ENCODE data around the gene SELENON. TPM values are rescaled to one million over a fixed set of nuclear protein-coding genes. Genes with fewer than 3 reads are reported as not detected.

The SELENON gene
- total and polyA plus RNA-seq, 2 of the 13 experiments (the other 11 are each of a cell fraction or from before 2014, with no cell fraction given), result 3.8 to 8.0 TPM

DNA sequence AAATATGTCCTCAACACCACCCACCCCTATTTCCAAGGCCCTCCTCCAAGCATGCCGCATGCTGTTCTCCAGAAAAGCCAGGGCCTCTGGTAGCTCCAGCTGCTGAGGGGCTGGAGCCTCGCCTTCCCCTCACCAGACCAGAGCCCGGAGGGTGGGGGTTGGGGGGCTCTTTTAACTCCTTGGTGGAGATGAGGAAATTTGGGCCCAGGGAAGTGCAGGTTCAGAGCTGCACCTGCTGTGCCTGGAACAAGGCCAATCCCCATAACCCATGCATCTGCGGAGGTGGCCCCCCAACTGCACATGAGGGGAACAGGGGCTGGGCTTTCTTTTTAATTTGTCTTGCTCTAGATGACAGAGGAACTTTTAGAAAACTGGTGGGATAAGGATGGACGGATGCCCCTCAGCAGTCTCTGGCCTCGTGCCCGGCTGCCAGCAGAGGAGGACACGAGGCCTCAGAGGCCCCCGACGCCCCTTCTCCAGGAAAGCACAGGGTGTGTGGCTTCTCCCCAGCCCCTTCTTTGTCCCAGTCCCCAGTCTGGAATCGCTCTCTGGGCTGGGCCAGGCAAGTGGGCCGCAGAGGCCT, 550 bp upstream of the SELENON start (continued):
- TF ChIP-seq SIX1 (CRISPR knock-in tag; IDR thresholded peaks at IDR 0.05; ENCODE audit: borderline replicate concordance) (no peak), NFKB2 (CRISPR knock-in tag; IDR thresholded peaks at IDR 0.05; ENCODE audit: borderline replicate concordance) (0 out of 2 replicates have a peak, but pooled peaks have one; percentile 42), MYC (CRISPR knock-in tag; IDR thresholded peaks at IDR 0.05; ENCODE audit: borderline replicate concordance) (peak; percentile 27; the same call in 1 of the 2 replicates), TARDBP (CRISPR knock-in tag; IDR thresholded peaks at IDR 0.05) (no peak), ZNF431 (CRISPR knock-in tag; IDR thresholded peaks at IDR 0.05; ENCODE audit: borderline replicate concordance, low read depth) (no peak), MAFG (CRISPR knock-in tag; IDR thresholded peaks at IDR 0.05) (no peak), EEA1 (CRISPR knock-in tag; IDR thresholded peaks at IDR 0.05; ENCODE audit: borderline replicate concordance) (no peak), NKX3-1 (CRISPR knock-in tag; IDR thresholded peaks at IDR 0.05) (no peak)

DNA sequence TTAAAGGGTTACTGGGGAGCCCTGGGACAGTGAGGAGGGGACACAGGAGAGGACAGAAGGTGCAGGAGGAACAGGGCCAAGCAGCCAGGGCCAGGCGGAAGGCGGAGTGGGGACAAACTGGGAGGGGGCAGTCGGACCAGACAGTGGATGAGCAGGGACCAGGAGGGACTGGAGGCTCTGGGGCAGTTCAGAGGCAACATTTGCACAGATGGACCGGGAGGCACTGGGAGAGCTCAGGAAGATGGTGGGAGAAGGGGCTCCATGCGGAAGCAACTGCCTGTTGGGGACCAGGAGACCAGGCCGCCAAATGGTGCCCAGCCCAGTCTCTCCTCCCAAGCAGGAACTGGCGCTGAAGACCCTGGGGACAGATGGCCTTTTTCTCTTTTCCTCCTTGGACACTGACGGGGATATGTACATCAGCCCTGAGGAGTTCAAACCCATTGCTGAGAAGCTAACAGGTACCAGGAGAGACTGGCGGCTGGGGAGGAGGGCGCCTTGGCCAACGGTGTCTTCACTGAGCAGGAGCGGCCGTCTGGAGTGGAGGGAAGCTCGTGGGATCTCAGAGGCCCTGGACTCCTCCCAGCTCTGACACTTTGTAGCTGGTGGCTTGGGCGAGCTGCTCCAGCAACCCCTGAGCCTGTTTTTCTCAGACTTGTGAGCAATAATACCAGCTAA, 847 bp downstream of the SELENON start:
- DNase-seq (ENCODE audit: low spot score), result no peak
- H3K27ac ChIP-seq (ENCODE audit: extremely low read length, insufficient read depth, low read length), result no peak overlapping the region
- FAIRE-seq, result no peak
- ChIA-PET POLR2A (interaction anchor here (1.8 kb wide), 1 partner anchor 27 kb away, joined by 4 read pairs; no protein-coding TSS in a partner anchor), CTCF (ENCODE audit: low intra/inter-chr PET ratio, low total read pairs) (no interaction called here)
- H4K20me1 ChIP-seq (ENCODE audit: insufficient read depth, low read length), result no peaks in the 10 kb centered on the region
- peak; percentile 8; the same call in 2 of the 3 replicates for ATAC-seq
- intact Hi-C loops (cut with micrococcal nuclease; ENCODE audit: unreplicated experiment) (no loop called here), in situ Hi-C loops (cut with HindIII; ENCODE audit: extremely low pct_ligation_motif_present, low pct_unique_long_range_greater_than_20kb) (loop anchor here (25.0 kb wide), 1 partner anchor 189 kb away; the partner anchor contains the start of gene MAN1C1)
- H3K79me2 ChIP-seq (ENCODE audit: insufficient read depth, low read length), result no peaks in the 10 kb centered on the region
- peak overlapping the region; percentile 92 for H3K4me2 ChIP-seq (ENCODE audit: low read depth, low read length)
- no peaks in the 10 kb centered on the region for H3K36me3 ChIP-seq (replicated peaks in 1 of 2; ENCODE audit: control insufficient read depth in 1 of 2, insufficient read depth in 2 of 2, low read length in 2 of 2)
- peaks cover 26% of the 10 kb centered on the region for H3K4me1 ChIP-seq (ENCODE audit: insufficient read depth, low read length)
- H3K27me3 ChIP-seq (ENCODE audit: control insufficient read depth in 1 of 2, insufficient read depth in 2 of 2, low read length in 2 of 2), result peaks cover 0 to 6% of the 10 kb centered on the region in 2 experiments; a peak in 1 of 5 replicates
- H3K9me3 ChIP-seq (ENCODE audit: low read length), result no peaks in the 10 kb centered on the region
- peak overlapping the region; percentile 69; the same call in 1 of the 2 replicates for H3K9ac ChIP-seq (ENCODE audit: insufficient read depth, low read depth, low read length)
- TSS peak; percentile 42 for BruUV-seq (replicated peaks)
- H3K4me3 ChIP-seq (replicated peaks in 1 of 3; ENCODE audit: insufficient read depth in 1 of 3, low read depth in 2 of 3, low read length in 3 of 3), result peak overlapping the region; percentile 49 to 76 (median 74)
- 74% methylated on average over 13 of the region's 15 CpGs for WGBS (ENCODE audit: low lambda C conversion rate)
- no peak overlapping the region for H2AFZ ChIP-seq (ENCODE audit: low read length)
- TF ChIP-seq SRY (CRISPR knock-in tag; IDR thresholded peaks at IDR 0.05) (no peak), ZFX (CRISPR knock-in tag; IDR thresholded peaks at IDR 0.05; ENCODE audit: low read depth) (no peak), ISL2 (CRISPR knock-in tag; IDR thresholded peaks at IDR 0.05) (no peak)
- TF ChIP-seq, protein P1, sequence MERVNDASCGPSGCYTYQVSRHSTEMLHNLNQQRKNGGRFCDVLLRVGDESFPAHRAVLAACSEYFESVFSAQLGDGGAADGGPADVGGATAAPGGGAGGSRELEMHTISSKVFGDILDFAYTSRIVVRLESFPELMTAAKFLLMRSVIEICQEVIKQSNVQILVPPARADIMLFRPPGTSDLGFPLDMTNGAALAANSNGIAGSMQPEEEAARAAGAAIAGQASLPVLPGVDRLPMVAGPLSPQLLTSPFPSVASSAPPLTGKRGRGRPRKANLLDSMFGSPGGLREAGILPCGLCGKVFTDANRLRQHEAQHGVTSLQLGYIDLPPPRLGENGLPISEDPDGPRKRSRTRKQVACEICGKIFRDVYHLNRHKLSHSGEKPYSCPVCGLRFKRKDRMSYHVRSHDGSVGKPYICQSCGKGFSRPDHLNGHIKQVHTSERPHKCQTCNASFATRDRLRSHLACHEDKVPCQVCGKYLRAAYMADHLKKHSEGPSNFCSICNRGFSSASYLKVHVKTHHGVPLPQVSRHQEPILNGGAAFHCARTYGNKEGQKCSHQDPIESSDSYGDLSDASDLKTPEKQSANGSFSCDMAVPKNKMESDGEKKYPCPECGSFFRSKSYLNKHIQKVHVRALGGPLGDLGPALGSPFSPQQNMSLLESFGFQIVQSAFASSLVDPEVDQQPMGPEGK (CRISPR knock-in tag; IDR thresholded peaks at IDR 0.05), result 0 out of 2 replicates have a peak, but pooled peaks have one; percentile 15
- TF ChIP-seq, protein P2, sequence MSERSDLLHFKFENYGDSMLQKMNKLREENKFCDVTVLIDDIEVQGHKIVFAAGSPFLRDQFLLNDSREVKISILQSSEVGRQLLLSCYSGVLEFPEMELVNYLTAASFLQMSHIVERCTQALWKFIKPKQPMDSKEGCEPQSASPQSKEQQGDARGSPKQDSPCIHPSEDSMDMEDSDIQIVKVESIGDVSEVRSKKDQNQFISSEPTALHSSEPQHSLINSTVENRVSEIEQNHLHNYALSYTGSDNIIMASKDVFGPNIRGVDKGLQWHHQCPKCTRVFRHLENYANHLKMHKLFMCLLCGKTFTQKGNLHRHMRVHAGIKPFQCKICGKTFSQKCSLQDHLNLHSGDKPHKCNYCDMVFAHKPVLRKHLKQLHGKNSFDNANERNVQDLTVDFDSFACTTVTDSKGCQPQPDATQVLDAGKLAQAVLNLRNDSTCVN (CRISPR knock-in tag; IDR thresholded peaks at IDR 0.05; ENCODE audit: borderline replicate concordance), result no peak
- TF ChIP-seq, protein P3, sequence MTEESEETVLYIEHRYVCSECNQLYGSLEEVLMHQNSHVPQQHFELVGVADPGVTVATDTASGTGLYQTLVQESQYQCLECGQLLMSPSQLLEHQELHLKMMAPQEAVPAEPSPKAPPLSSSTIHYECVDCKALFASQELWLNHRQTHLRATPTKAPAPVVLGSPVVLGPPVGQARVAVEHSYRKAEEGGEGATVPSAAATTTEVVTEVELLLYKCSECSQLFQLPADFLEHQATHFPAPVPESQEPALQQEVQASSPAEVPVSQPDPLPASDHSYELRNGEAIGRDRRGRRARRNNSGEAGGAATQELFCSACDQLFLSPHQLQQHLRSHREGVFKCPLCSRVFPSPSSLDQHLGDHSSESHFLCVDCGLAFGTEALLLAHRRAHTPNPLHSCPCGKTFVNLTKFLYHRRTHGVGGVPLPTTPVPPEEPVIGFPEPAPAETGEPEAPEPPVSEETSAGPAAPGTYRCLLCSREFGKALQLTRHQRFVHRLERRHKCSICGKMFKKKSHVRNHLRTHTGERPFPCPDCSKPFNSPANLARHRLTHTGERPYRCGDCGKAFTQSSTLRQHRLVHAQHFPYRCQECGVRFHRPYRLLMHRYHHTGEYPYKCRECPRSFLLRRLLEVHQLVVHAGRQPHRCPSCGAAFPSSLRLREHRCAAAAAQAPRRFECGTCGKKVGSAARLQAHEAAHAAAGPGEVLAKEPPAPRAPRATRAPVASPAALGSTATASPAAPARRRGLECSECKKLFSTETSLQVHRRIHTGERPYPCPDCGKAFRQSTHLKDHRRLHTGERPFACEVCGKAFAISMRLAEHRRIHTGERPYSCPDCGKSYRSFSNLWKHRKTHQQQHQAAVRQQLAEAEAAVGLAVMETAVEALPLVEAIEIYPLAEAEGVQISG (CRISPR knock-in tag; IDR thresholded peaks at IDR 0.05), result no peak
